ENCODE results near the gene KLHL2. TPM values are rescaled to one million over a fixed set of nuclear protein-coding genes. Genes with fewer than 3 reads are reported as not detected.

Gene KLHL2
- total and polyA plus RNA-seq, 2 of the 13 experiments (the other 11 are each of a cell fraction or from before 2014, with no cell fraction given), result 9.2 to 17.6 TPM

DNA sequence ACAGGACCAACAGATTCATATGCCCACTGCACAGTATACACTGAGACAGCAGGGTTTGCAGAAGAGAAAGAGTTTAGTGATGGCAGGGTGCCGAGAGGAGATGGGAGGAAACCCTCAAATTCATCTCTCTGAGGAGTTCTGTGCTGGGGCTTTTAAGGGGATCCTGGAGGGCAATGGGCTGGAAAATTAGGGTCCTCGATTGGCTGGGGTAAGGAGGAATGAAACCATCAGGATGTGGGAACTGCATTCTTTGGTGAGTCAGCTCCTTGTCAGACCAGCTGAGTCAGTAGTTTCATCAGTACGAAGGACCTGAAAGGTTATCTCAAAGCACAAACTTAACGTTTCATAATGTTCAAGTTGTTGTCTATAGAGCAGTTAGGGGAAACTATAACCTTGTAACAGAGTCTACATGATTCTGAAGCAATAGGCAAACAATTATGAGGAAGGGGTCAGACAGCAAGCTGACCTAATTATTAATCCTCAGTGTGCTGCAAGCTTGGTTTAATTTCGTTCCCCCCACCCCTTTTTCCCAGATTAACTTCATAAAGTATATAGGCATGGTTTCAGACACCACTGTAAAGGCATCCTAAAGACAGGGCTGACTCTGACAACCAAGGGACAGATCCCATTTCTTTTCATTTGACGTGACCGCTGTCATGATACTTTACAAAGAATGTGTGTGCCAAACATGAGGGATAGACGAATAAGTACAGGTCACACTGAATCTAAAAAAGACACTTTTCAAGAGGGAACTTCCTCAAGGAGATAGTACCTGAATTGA lies 118.6 kb downstream of the KLHL2 start (continued):
- TF ChIP-seq SATB2 (CRISPR knock-in tag; IDR thresholded peaks at IDR 0.05), result peak; percentile 73; the same call in 1 of the 2 replicates
- no peak for TF ChIP-seq ZNF431 (CRISPR knock-in tag; IDR thresholded peaks at IDR 0.05; ENCODE audit: borderline replicate concordance, low read depth)
- TF ChIP-seq, protein P1, sequence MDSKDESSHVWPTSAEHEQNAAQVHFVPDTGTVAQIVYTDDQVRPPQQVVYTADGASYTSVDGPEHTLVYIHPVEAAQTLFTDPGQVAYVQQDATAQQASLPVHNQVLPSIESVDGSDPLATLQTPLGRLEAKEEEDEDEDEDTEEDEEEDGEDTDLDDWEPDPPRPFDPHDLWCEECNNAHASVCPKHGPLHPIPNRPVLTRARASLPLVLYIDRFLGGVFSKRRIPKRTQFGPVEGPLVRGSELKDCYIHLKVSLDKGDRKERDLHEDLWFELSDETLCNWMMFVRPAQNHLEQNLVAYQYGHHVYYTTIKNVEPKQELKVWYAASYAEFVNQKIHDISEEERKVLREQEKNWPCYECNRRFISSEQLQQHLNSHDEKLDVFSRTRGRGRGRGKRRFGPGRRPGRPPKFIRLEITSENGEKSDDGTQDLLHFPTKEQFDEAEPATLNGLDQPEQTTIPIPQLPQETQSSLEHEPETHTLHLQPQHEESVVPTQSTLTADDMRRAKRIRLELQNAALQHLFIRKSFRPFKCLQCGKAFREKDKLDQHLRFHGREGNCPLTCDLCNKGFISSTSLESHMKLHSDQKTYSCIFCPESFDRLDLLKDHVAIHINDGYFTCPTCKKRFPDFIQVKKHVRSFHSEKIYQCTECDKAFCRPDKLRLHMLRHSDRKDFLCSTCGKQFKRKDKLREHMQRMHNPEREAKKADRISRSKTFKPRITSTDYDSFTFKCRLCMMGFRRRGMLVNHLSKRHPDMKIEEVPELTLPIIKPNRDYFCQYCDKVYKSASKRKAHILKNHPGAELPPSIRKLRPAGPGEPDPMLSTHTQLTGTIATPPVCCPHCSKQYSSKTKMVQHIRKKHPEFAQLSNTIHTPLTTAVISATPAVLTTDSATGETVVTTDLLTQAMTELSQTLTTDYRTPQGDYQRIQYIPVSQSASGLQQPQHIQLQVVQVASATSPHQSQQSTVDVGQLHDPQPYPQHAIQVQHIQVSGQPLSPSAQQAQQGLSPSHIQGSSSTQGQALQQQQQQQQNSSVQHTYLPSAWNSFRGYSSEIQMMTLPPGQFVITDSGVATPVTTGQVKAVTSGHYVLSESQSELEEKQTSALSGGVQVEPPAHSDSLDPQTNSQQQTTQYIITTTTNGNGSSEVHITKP (CRISPR knock-in tag; IDR thresholded peaks at IDR 0.05; ENCODE audit: low read depth), result no peak
- TF ChIP-seq HNRNPH1 (optimal IDR thresholded peaks at IDR 0.05; ENCODE audit: low read depth, low read length), result no peak
- TF ChIP-seq MEIS2 (CRISPR knock-in tag; IDR thresholded peaks at IDR 0.05), result no peak
- TF ChIP-seq, protein P2, sequence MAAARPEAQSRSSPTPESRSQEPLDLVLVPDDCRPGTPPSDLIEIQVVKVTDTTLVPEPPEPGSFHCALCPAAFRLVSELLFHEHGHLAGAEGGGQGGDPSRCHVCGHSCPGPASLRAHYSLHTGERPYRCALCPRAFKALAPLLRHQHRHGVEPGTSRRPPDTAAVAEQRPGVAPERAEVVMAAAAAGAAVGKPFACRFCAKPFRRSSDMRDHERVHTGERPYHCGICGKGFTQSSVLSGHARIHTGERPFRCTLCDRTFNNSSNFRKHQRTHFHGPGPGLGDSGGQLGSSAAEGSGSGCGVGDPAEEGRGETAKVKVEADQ (CRISPR knock-in tag; IDR thresholded peaks at IDR 0.05; ENCODE audit: borderline replicate concordance), result 0 out of 2 replicates have a peak, but pooled peaks have one; percentile 23
- no peak for TF ChIP-seq SOX6 (IDR thresholded peaks at IDR 0.05)
- TF ChIP-seq SOX6 (CRISPR knock-in tag; IDR thresholded peaks at IDR 0.05), result peak; percentile 58
- TF ChIP-seq, protein P3, sequence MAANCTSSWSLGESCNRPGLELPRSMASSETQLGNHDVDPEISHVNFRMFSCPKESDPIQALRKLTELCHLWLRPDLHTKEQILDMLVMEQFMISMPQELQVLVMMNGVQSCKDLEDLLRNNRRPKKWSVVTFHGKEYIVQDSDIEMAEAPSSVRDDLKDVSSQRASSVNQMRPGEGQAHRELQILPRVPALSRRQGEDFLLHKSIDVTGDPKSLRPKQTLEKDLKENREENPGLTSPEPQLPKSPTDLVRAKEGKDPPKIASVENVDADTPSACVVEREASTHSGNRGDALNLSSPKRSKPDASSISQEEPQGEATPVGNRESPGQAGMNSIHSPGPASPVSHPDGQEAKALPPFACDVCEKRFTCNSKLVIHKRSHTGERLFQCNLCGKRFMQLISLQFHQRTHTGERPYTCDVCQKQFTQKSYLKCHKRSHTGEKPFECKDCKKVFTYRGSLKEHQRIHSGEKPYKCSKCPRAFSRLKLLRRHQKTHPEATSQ (CRISPR knock-in tag; IDR thresholded peaks at IDR 0.05; ENCODE audit: borderline replicate concordance), result no peak
- no peak for TF ChIP-seq ZNF44 (CRISPR knock-in tag; IDR thresholded peaks at IDR 0.05)
- no peak for TF ChIP-seq PCBP2 (optimal IDR thresholded peaks at IDR 0.05; ENCODE audit: low read depth, low read length, poor library complexity, severe bottlenecking)
- no peak for TF ChIP-seq SNRNP70 (IDR thresholded peaks at IDR 0.05; ENCODE audit: low read depth, low read length)
- peak; percentile 58 for TF ChIP-seq NR2F2 (IDR thresholded peaks at IDR 0.05; ENCODE audit: borderline replicate concordance, low read depth)
- peak; percentile 45; the same call in 1 of the 2 replicates for TF ChIP-seq ZNF430 (CRISPR knock-in tag; IDR thresholded peaks at IDR 0.05)
- TF ChIP-seq MIXL1 (CRISPR knock-in tag; IDR thresholded peaks at IDR 0.05), result peak; percentile 43; the same call in 1 of the 2 replicates
- TF ChIP-seq SP4 (CRISPR knock-in tag; IDR thresholded peaks at IDR 0.05), result no peak
- TF ChIP-seq ZNF230 (CRISPR knock-in tag; IDR thresholded peaks at IDR 0.05), result no peak
- no peak for TF ChIP-seq ZNF678 (CRISPR knock-in tag; IDR thresholded peaks at IDR 0.05)
- TF ChIP-seq ZEB1 (IDR thresholded peaks at IDR 0.05; ENCODE audit: insufficient replicate concordance, low read depth), result no peak
- TF ChIP-seq HOXA7 (CRISPR knock-in tag; IDR thresholded peaks at IDR 0.05), result no peak
- TF ChIP-seq, protein P4, sequence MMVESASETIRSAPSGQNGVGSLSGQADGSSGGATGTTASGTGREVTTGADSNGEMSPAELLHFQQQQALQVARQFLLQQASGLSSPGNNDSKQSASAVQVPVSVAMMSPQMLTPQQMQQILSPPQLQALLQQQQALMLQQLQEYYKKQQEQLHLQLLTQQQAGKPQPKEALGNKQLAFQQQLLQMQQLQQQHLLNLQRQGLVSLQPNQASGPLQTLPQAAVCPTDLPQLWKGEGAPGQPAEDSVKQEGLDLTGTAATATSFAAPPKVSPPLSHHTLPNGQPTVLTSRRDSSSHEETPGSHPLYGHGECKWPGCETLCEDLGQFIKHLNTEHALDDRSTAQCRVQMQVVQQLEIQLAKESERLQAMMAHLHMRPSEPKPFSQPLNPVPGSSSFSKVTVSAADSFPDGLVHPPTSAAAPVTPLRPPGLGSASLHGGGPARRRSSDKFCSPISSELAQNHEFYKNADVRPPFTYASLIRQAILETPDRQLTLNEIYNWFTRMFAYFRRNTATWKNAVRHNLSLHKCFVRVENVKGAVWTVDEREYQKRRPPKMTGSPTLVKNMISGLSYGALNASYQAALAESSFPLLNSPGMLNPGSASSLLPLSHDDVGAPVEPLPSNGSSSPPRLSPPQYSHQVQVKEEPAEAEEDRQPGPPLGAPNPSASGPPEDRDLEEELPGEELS (CRISPR knock-in tag; IDR thresholded peaks at IDR 0.05), result no peak
- 0 out of 2 replicates have a peak, but pooled peaks have one; percentile 18 for TF ChIP-seq PPARG (CRISPR knock-in tag; conservative IDR thresholded peaks at IDR 0.05)
- TF ChIP-seq FOXA3 (CRISPR knock-in tag; IDR thresholded peaks at IDR 0.05), result peak; percentile 47
